CD14-positive monocyte (primary cell): Measurements from ENCODE around the gene STX8. TPM values are rescaled to one million over a fixed set of nuclear protein-coding genes. Genes with fewer than 3 reads are reported as not detected.

Source experiments
- DNase-seq, 3 donors: peaks; one replicate each; pipeline ENCODE4 v3.0.0-alpha.2; 2011 to 2022
- H2AFZ ChIP-seq: 2 replicates; pipeline ENCODE4 v1.6.0; 2012; ENCODE audit warnings: mild to moderate bottlenecking, low read depth, low read length, inconsistent platforms; ENCODE audit not compliant: insufficient read depth, poor library complexity, severe bottlenecking
- H3K27ac ChIP-seq, 2 donors: 1 replicate in 1 of 2; 2 replicates in 1 of 2; pipeline ENCODE4 v1.5.1; 2012 to 2013; ENCODE audit warnings: low read length in 2 of 2, control low read depth in 1 of 2, inconsistent platforms in 1 of 2, low read depth in 1 of 2, mild to moderate bottlenecking in 1 of 2
- H3K27me3 ChIP-seq, 2 donors: one replicate each; pipeline versions ENCODE4 v1.6.0 to v1.6.1; 2011 to 2013; ENCODE audit warnings: low read length in 2 of 2; ENCODE audit not compliant: control insufficient read depth in 2 of 2, insufficient read depth in 2 of 2
- H3K36me3 ChIP-seq, 2 donors: replicated peaks in 1 of 2; 1 replicate in 1 of 2; 2 replicates in 1 of 2; pipeline versions ENCODE4 v1.5.1 to v1.6.1; 2012 to 2013; ENCODE audit warnings: low read length in 2 of 2, control low read depth in 1 of 2, inconsistent platforms in 1 of 2, mild to moderate bottlenecking in 1 of 2; ENCODE audit not compliant: insufficient read depth in 2 of 2, control insufficient read depth in 1 of 2
- H3K4me1 ChIP-seq, 2 donors: 1 replicate in 1 of 2; 2 replicates in 1 of 2; pipeline versions ENCODE4 v1.5.1 to v1.6.1; 2012 to 2013; ENCODE audit warnings: low read length in 2 of 2, control low read depth in 1 of 2, inconsistent platforms in 1 of 2, mild to moderate bottlenecking in 1 of 2, moderate library complexity in 1 of 2; ENCODE audit not compliant: insufficient read depth in 2 of 2, control insufficient read depth in 1 of 2
- H3K4me2 ChIP-seq: replicated peaks from 2 replicates; pipeline ENCODE3; 2012; ENCODE audit warnings: low read length, moderate library complexity, mild to moderate bottlenecking; ENCODE audit not compliant: poor library complexity, severe bottlenecking; ENCODE audit errors: extremely low read depth
- H3K4me3 ChIP-seq, 3 experiments: fragments of 200-600 bp in 1 of 3; sonication (generic) in 1 of 3; replicated peaks in 1 of 3; 1 replicate in 2 of 3; 2 replicates in 1 of 3; pipeline ENCODE4 v1.5.1; 2011 to 2013; ENCODE audit warnings: low read length in 3 of 3, mild to moderate bottlenecking in 3 of 3, control low read depth in 2 of 3, low read depth in 2 of 3, inconsistent platforms in 1 of 3, moderate library complexity in 1 of 3
- H3K79me2 ChIP-seq: 2 replicates; pipeline ENCODE4 v1.6.0; 2012; ENCODE audit warnings: mild to moderate bottlenecking, control low read depth, inconsistent platforms, low read length, moderate library complexity; ENCODE audit not compliant: insufficient read depth
- H3K9ac ChIP-seq: 2 replicates; pipeline ENCODE4 v1.6.0; 2017; ENCODE audit warnings: low read length, mild to moderate bottlenecking; ENCODE audit not compliant: insufficient read depth, poor library complexity, severe bottlenecking
- H3K9me3 ChIP-seq, 2 donors: replicated peaks in 1 of 2; 1 replicate in 1 of 2; 2 replicates in 1 of 2; pipeline versions ENCODE4 v1.5.1 to v1.6.1; 2012 to 2013; ENCODE audit warnings: low read length in 2 of 2, control low read depth in 1 of 2; ENCODE audit not compliant: control insufficient read depth in 1 of 2, insufficient read depth in 1 of 2
- H4K20me1 ChIP-seq: 2 replicates; pipeline ENCODE4 v1.6.0; 2012; ENCODE audit warnings: mild to moderate bottlenecking, low read length, control low read depth, moderate library complexity; ENCODE audit not compliant: insufficient read depth
- H3K27ac Mint-ChIP-seq, 7 donors: one replicate each; pipeline ENCODE4 v1.8.0; 2020; ENCODE audit warnings: mild to moderate bottlenecking in 7 of 7, mixed read lengths in 7 of 7, moderate library complexity in 6 of 7, inconsistent platforms in 2 of 7
- H3K27me3 Mint-ChIP-seq, 3 donors: one replicate each; pipeline ENCODE4 v1.8.0; 2021 to 2022; ENCODE audit warnings: low read depth in 3 of 3, mild to moderate bottlenecking in 3 of 3, mixed read lengths in 3 of 3, moderate library complexity in 3 of 3, inconsistent platforms in 1 of 3
- H3K36me3 Mint-ChIP-seq, 2 donors: one replicate each; pipeline ENCODE4 v1.8.0; 2020; ENCODE audit warnings: mixed read lengths in 2 of 2, inconsistent platforms in 1 of 2, mild to moderate bottlenecking in 1 of 2
- H3K4me1 Mint-ChIP-seq: one replicate; pipeline ENCODE4 v1.8.0; 2020; ENCODE audit warnings: mild to moderate bottlenecking, mixed read lengths
- H3K4me3 Mint-ChIP-seq, 2 donors: one replicate each; pipeline ENCODE4 v1.8.0; 2020; ENCODE audit warnings: mild to moderate bottlenecking in 2 of 2, mixed read lengths in 2 of 2, moderate library complexity in 1 of 2
- H3K9me3 Mint-ChIP-seq, 7 donors: one replicate each; pipeline ENCODE4 v1.8.0; 2020 to 2022; ENCODE audit warnings: mixed read lengths in 7 of 7, mild to moderate bottlenecking in 6 of 7, moderate library complexity in 6 of 7, inconsistent platforms in 2 of 7
- CTCF ChIP-seq: fragments of 200-600 bp; IDR thresholded peaks from one replicate; pipeline ENCODE4 v1.8.0; 2022; ENCODE audit warnings: antibody characterized with exemption, mild to moderate bottlenecking
- WGBS: methylation state at CpG from one replicate; pipeline ENCODE4 v1.1.5; 2013; ENCODE audit warnings: missing lambda C conversion rate; ENCODE audit not compliant: insufficient coverage; 5-methylcytosine and 5-hydroxymethylcytosine counted together
- intact Hi-C, 2 donors: fragments of 100-400 bp; cut with micrococcal nuclease; formaldehyde crosslinking; loops; one replicate each; pipeline versions ENCODE4 v1.15.0 to v1.15.1; 2023
- polyA plus RNA-seq, 3 donors: library from polyadenylated mRNA; depleted of rRNA in 1 of 3; unstranded in 2 of 3; stranded (reverse) in 1 of 3; fragments of 300-500 nt in 2 of 3; fragments of >200 nt in 1 of 3; fragmentation: Illumina TruSeq in 2 of 3; gene quantifications; 1 replicate in 2 of 3; 2 replicates in 1 of 3; pipeline ENCODE4 v1.2.3, GENCODE V29; 2012 to 2021

Gene STX8
- polyA plus RNA-seq, 3 donors: 44.4 to 170 (median 142) TPM

DNA sequence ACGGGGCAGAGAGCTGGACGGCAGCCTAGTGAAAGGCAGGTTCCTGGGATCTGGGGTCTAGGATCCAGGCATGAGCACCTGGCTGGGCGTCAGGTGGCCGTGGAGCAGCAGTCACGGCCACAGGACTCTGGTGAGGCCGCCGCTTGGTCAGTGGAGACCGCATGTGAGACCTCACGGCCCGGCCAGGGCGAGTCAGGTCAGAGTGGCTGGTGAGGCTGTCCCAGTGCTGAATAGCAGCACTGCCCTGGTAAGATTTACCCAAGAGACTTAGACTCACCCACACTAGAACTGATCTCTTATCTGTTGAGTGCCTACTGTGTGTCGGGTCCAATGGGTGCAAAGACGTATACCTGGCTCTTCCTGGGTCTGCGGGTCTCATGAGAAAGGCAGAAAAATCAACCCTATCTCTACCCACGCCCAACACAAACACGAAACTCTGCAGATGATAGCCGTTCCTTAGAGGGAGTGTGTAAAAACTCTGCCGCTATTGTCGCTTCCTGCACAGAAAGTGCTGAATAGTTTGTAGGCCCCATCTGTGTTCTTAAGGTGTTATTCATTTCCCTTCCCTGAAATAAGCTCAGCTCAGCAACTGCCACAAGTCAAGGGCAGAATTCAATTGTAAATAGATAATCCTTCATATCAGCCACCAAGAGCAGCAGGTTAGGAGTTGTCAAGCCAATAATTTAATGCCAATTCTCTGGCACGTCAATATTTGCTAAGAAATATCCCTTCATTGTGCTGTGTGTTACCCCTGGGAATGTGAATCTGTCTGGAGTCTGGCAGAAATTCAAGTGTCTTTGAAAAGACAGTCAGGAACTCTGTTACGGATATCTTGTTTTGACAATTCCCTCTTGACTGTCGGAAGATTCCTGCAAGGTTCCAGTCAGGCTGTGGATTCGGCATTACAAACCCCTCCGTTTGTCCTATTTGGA is 314.3 kb downstream of the STX8 start:
- H3K79me2 ChIP-seq: no peaks in the 10 kb centered on the region
- H3K4me1 ChIP-seq: no peaks in the 10 kb centered on the region
- H3K4me3 ChIP-seq: no peak overlapping the region
- H3K36me3 ChIP-seq: no peaks in the 10 kb centered on the region
- no peaks in the 10 kb centered on the region for H3K27me3 ChIP-seq
- Mint-ChIP-seq H3K4me1 (peaks cover 7% of the 10 kb centered on the region), H3K27ac (no peak overlapping the region), H3K27me3 (peaks cover 0 to 2% (median 2%) of the 10 kb centered on the region in 3 donors), H3K4me3 (no peak overlapping the region), H3K9me3 (peaks cover 0 to 8% (median 3%) of the 10 kb centered on the region in 7 donors), H3K36me3 (peaks cover 3 to 6% of the 10 kb centered on the region in 2 donors)
- DNase-seq: no peak
- no peaks in the 10 kb centered on the region for H4K20me1 ChIP-seq
- peaks cover 0 to 4% of the 10 kb centered on the region in 2 donors for H3K9me3 ChIP-seq
- no peak overlapping the region for H2AFZ ChIP-seq
- H3K9ac ChIP-seq: no peak overlapping the region
- WGBS: 96% methylated on average over 14 of the region's 24 CpGs
- H3K4me2 ChIP-seq: no peak overlapping the region
- intact Hi-C loops: no loop called here
- no peak for TF ChIP-seq CTCF
- H3K27ac ChIP-seq: no peak overlapping the region

DNA sequence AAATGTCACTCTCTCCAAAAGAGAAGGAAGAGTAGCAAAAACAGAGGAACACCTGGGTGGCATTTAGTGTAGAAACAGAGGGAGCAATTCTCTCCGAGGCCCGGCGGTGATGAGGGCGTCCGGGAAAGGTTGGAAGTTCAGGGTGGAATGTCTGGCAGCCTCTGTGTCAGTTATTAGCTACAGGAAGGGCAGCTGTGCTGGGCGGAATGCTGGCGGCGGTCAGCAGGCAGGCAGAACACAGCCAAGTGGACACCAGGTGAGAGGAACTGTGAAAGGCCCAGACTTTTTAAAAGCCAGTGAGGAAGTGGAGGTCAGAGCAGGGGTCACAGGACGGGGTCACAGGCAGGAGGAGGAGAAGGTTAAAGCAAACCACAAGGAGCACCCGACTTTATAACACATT is 316.2 kb downstream of the STX8 start:
- DNase-seq: no peak
- peaks cover 8% of the 10 kb centered on the region for H3K4me1 Mint-ChIP-seq
- H3K4me2 ChIP-seq: no peak overlapping the region
- peaks cover 0 to 4% of the 10 kb centered on the region in 2 donors for H3K9me3 ChIP-seq
- no peaks in the 10 kb centered on the region for H4K20me1 ChIP-seq
- H3K4me3 ChIP-seq: no peak overlapping the region
- peaks cover 0 to 2% (median 2%) of the 10 kb centered on the region in 3 donors for H3K27me3 Mint-ChIP-seq
- H3K27me3 ChIP-seq: no peaks in the 10 kb centered on the region
- TF ChIP-seq CTCF: no peak
- no peak overlapping the region for H3K9ac ChIP-seq
- H3K79me2 ChIP-seq: no peaks in the 10 kb centered on the region
- H3K36me3 Mint-ChIP-seq: peaks cover 3 to 8% of the 10 kb centered on the region in 2 donors
- H3K27ac Mint-ChIP-seq: no peak overlapping the region
- H2AFZ ChIP-seq: no peak overlapping the region
- H3K36me3 ChIP-seq: no peaks in the 10 kb centered on the region
- WGBS: 93% methylated on average over 8 of the region's 10 CpGs
- intact Hi-C loops: no loop called here
- no peak overlapping the region for H3K4me3 Mint-ChIP-seq
- peaks cover 0 to 7% (median 3%) of the 10 kb centered on the region in 7 donors for H3K9me3 Mint-ChIP-seq
- no peak overlapping the region for H3K27ac ChIP-seq
- H3K4me1 ChIP-seq: no peaks in the 10 kb centered on the region
